Muscle layer of colon (tissue), 2 donors: Measurements from ENCODE around the gene COX4I2.
"Not testable (repeated sequence)": the region's sequence is repeated elsewhere in the genome, so short reads cannot be mapped to it uniquely, and the experiment has no call there.

Source experiments
- H3K27ac ChIP-seq: one replicate; pipeline ENCODE4 v1.7.0; 2013; ENCODE audit warnings: low read depth, mild to moderate bottlenecking, low read length, moderate library complexity
- H3K27me3 ChIP-seq, 2 donors: one replicate each; pipeline ENCODE4 v1.7.0; 2013; ENCODE audit warnings: low read length in 2 of 2, mild to moderate bottlenecking in 2 of 2; ENCODE audit not compliant: insufficient read depth in 2 of 2, control insufficient read depth in 1 of 2
- H3K36me3 ChIP-seq: one replicate; pipeline ENCODE4 v1.7.0; 2013; ENCODE audit warnings: mild to moderate bottlenecking, low read length; ENCODE audit not compliant: insufficient read depth
- H3K4me1 ChIP-seq: one replicate; pipeline ENCODE4 v1.7.0; 2013; ENCODE audit warnings: mild to moderate bottlenecking, low read length; ENCODE audit not compliant: insufficient read depth
- H3K4me3 ChIP-seq, 2 donors: one replicate each; pipeline ENCODE4 v1.7.0; 2013; ENCODE audit warnings: low read length in 2 of 2, low read depth in 1 of 2, mild to moderate bottlenecking in 1 of 2, moderate library complexity in 1 of 2
- H3K9ac ChIP-seq: one replicate; pipeline ENCODE4 v1.7.0; 2013; ENCODE audit warnings: low read length
- H3K9me3 ChIP-seq: one replicate; pipeline ENCODE4 v1.7.0; 2013; ENCODE audit warnings: mild to moderate bottlenecking, low read length
- donor health status: abdominal sarcoma.
- donor health status: Adenocarcinoma of cecum.

Gene COX4I2

GRCh38 chr20:31602779-31603441, 34.8 kb upstream of the COX4I2 start:
- H3K27ac ChIP-seq, result no peak overlapping the region
- no peaks in the 10 kb centered on the region for H3K27me3 ChIP-seq
- H3K4me3 ChIP-seq, result no peak overlapping the region
- H3K36me3 ChIP-seq, result no peaks in the 10 kb centered on the region
- H3K9me3 ChIP-seq, result no peaks in the 10 kb centered on the region
- no peak overlapping the region for H3K9ac ChIP-seq
- peaks cover 10% of the 10 kb centered on the region for H3K4me1 ChIP-seq

GRCh38 chr20:31603822-31604566, 33.7 kb upstream of the COX4I2 start:
- H3K27me3 ChIP-seq, result no peaks in the 10 kb centered on the region
- H3K9ac ChIP-seq, result peak overlapping the region; percentile 86
- peak overlapping the region; percentile 22 to 83 for H3K4me3 ChIP-seq
- peak overlapping the region; percentile 85 for H3K27ac ChIP-seq
- H3K9me3 ChIP-seq, result no peaks in the 10 kb centered on the region
- H3K36me3 ChIP-seq, result no peaks in the 10 kb centered on the region
- peaks cover 19% of the 10 kb centered on the region for H3K4me1 ChIP-seq

GRCh38 chr20:31604567-31605030, 33.1 kb upstream of the COX4I2 start:
- Histone ChIP-seq H3K36me3 (no peaks in the 10 kb centered on the region), H3K9ac (peak overlapping the region; percentile 86), H3K27ac (peak overlapping the region; percentile 85), H3K27me3 (no peaks in the 10 kb centered on the region), H3K4me3 (peak overlapping the region; percentile 79 to 83), H3K9me3 (no peaks in the 10 kb centered on the region), H3K4me1 (peaks cover 20% of the 10 kb centered on the region)

- peak within 1 kb of the TSS; percentile 85 for H3K27ac ChIP-seq
- H3K36me3 ChIP-seq, result no peaks in the 10 kb centered on the region
- no peaks in the 10 kb centered on the region for H3K9me3 ChIP-seq
- peak within 1 kb of the TSS; percentile 79 to 83 for H3K4me3 ChIP-seq
- peaks cover 20% of the 10 kb centered on the region for H3K4me1 ChIP-seq
- no peaks in the 10 kb centered on the region for H3K27me3 ChIP-seq
- peak within 1 kb of the TSS; percentile 86 for H3K9ac ChIP-seq
Observed at GRCh38 chr20:31605031-31605901, 32.4 kb upstream of the COX4I2 start, which contains the start of gene ID1. ID1 (plus strand) TSS chr20:31605289; CDS start chr20:31605388, 99 bp downstream.

DNA sequence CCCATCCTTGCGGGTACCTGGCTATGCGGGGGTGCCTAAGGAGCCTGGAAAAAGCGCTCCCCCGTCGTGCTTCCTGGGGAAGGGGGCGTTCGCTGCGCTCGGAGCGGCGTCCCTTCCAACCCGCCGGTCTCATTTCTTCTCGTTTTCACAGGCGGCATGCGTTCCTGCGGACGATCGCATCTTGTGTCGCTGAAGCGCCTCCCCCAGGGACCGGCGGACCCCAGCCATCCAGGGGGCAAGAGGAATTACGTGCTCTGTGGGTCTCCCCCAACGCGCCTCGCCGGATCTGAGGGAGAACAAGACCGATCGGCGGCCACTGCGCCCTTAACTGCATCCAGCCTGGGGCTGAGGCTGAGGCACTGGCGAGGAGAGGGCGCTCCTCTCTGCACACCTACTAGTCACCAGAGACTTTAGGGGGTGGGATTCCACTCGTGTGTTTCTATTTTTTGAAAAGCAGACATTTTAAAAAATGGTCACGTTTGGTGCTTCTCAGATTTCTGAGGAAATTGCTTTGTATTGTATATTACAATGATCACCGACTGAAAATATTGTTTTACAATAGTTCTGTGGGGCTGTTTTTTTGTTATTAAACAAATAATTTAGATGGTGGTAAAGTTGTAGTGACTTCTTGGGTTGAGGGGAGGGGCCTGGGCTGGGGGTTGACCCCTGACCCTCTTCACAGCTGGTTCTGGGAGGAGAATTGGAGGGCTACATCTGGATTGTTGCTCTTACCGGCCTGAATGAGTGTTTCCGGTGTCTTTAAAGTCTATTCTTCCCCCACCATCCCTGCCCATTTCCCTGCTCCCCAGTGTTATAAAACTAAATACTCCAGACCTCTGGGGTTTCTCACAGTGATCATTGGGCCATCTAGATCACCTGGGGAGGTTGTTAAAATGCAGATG, 31.6 kb upstream of the COX4I2 start:
- Histone ChIP-seq H3K27ac (peak overlapping the region; percentile 85), H3K9me3 (no peaks in the 10 kb centered on the region), H3K27me3 (no peaks in the 10 kb centered on the region), H3K9ac (peak overlapping the region; percentile 61), H3K36me3 (no peaks in the 10 kb centered on the region), H3K4me1 (peaks cover 20% of the 10 kb centered on the region), H3K4me3 (peak overlapping the region; percentile 79 to 83)

GRCh38 chr20:31606804-31607639, 30.7 kb upstream of the COX4I2 start:
- H3K27me3 ChIP-seq, result no peaks in the 10 kb centered on the region
- H3K27ac ChIP-seq, result peak overlapping the region; percentile 42
- peak overlapping the region; percentile 61 for H3K9ac ChIP-seq
- H3K9me3 ChIP-seq, result no peaks in the 10 kb centered on the region
- H3K36me3 ChIP-seq, result no peaks in the 10 kb centered on the region
- peak overlapping the region; percentile 79 to 83 for H3K4me3 ChIP-seq
- H3K4me1 ChIP-seq, result peaks cover 20% of the 10 kb centered on the region

- Histone ChIP-seq H3K36me3 (no peaks in the 10 kb centered on the region), H3K9me3 (no peaks in the 10 kb centered on the region), H3K4me1 (peaks cover 20% of the 10 kb centered on the region), H3K9ac (no peak overlapping the region), H3K27ac (peak overlapping the region; percentile 42), H3K27me3 (no peaks in the 10 kb centered on the region), H3K4me3 (peak overlapping the region in 1 of 2 donors; percentile 83)
Observed at GRCh38 chr20:31607640-31608250, 30.0 kb upstream of the COX4I2 start.

DNA sequence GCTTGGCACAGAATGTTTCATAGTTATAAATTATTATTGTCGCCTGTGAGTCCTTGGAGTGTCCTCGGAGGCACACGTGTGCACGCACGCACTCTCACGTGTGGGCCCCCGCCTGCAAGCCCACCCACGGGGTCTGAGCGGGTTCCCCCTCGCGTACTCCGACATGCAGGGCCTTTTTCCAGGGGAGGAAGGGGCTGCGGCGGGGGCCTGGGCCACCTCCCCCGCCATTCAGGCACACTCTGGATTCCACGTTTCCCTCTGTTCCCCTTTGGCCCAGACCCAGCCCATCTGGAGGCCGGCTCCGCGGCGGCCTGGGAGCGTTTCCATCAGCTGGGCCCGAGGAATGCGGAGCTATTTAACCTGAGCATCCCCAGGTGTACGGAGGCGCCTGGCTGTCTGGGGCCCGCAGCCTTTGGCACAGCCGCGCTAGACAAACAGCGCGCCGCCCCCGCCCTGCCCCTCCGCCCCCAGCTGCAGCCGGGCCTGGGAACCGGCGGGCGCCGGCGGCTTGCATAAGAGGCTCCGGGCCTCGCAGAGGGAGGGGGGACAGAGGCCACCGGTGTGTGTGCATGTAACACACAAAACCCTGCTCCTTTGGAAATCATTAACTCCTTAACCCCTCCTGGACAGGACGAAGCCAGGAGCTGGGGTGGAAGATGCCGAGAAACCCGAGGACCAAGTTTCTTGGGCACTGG, 29.3 kb upstream of the COX4I2 start:
- H3K36me3 ChIP-seq, result no peaks in the 10 kb centered on the region
- no peak overlapping the region for H3K9ac ChIP-seq
- peak overlapping the region; percentile 22 for H3K27ac ChIP-seq
- peaks cover 20% of the 10 kb centered on the region for H3K4me1 ChIP-seq
- no peak overlapping the region for H3K4me3 ChIP-seq
- no peaks in the 10 kb centered on the region for H3K9me3 ChIP-seq
- no peaks in the 10 kb centered on the region for H3K27me3 ChIP-seq

GRCh38 chr20:31612271-31612640, 25.5 kb upstream of the COX4I2 start:
- H3K4me3 ChIP-seq, H3K27me3 ChIP-seq, H3K27ac ChIP-seq, H3K36me3 ChIP-seq, H3K9ac ChIP-seq, H3K9me3 ChIP-seq: not testable (repeated sequence)
- H3K4me1 ChIP-seq, result peaks cover 12% of the 10 kb centered on the region
